Prostate gland (tissue), 2 donors: ENCODE measurements around the gene INPP5B. TPM values are rescaled to one million over a fixed set of nuclear protein-coding genes. Genes with fewer than 3 reads are reported as not detected.

Experiments used
- DNase-seq: peaks from one replicate; pipeline ENCODE4 v3.0.0-alpha.2; 2019; ENCODE audit warnings: low spot score
- H3K27ac ChIP-seq, 2 donors: fragments of 200-600 bp; sonication (generic); 2 replicates each; pipeline ENCODE4 v1.5.1; 2017 to 2019
- H3K27me3 ChIP-seq: fragments of 200-600 bp; sonication (generic); replicated peaks from 2 replicates; pipeline ENCODE4 v1.5.1; 2019; ENCODE audit not compliant: insufficient read depth
- H3K36me3 ChIP-seq, 2 donors: fragments of 200-600 bp; sonication (generic); 1 replicate in 1 of 2; 2 replicates in 1 of 2; pipeline versions ENCODE4 v1.5.1 to v1.8.1; 2017 to 2019
- H3K4me1 ChIP-seq: fragments of 200-600 bp; sonication (generic); replicated peaks from 2 replicates; pipeline ENCODE4 v1.5.1; 2019
- H3K4me3 ChIP-seq, 2 donors: fragments of 200-600 bp; sonication (generic); 2 replicates each; pipeline ENCODE4 v1.5.1; 2017 to 2019
- H3K9me3 ChIP-seq: fragments of 200-600 bp; sonication (generic); 2 replicates; pipeline ENCODE4 v1.5.1; 2017
- POLR2A ChIP-seq: fragments of 450-650 bp; IDR thresholded peaks from one replicate; pipeline ENCODE4 v1.6.1; 2016; ENCODE audit warnings: antibody characterized with exemption, mild to moderate bottlenecking
- POLR2AphosphoS5 ChIP-seq: sonication (generic); formaldehyde crosslinking; IDR thresholded peaks from one replicate; pipeline ENCODE4 v1.6.1; 2017; ENCODE audit warnings: antibody characterized with exemption
- WGBS: methylation state at CpG from one replicate; pipeline ENCODE4 v1.1.5; 2018; 5-methylcytosine and 5-hydroxymethylcytosine counted together
- intact Hi-C: fragments of 100-400 bp; cut with DNase I; formaldehyde crosslinking; loops from one replicate; pipeline ENCODE4 v1.14.2; 2022
- small RNA-seq, 2 donors: library from RNA; depleted of rRNA; stranded (forward); fragments of <200 nt; gene quantifications; one replicate each; pipeline ENCODE3, GENCODE V24; 2016
- total RNA-seq, 2 donors: library from RNA; depleted of rRNA; stranded (reverse); fragments of >200 nt; gene quantifications; one replicate each; pipeline ENCODE4 v1.1.0, GENCODE V29; 2016
- TF ChIP-seq, protein P1 (sequence below), 4 experiments: fragments of 200-600 bp in 2 of 4; fragments of 450-650 bp in 2 of 4; sonication (generic) in 2 of 4; IDR thresholded peaks; 1 replicate in 3 of 4; 2 replicates in 1 of 4; pipeline ENCODE4 v1.5.1; 2016 to 2019; ENCODE audit warnings: antibody characterized with exemption in 4 of 4, mild to moderate bottlenecking in 2 of 4, moderate library complexity in 2 of 4

Gene INPP5B
- total RNA-seq, 2 donors from 2014 or later = 12.8 to 20.8 TPM

DNA sequence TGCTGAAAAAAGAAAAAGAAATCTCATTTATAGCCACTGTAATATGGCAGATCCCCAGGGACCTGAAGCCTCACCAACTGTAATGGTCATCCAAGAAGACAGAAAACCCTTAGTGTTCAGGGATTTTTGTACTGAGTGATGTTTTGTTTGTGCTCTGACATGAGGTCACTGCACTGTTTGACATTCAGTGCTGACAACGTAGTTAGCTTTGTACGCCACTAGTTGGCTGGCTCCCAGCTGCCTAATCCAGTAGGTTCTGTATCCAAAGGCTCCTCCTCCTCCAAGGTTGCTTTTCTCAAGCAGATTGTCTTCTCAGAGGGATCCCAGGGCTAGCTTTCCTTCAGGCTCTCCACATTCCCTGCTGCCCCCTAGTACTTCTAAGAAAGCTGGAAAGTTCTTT, 129.4 kb downstream of the INPP5B start:
- no peaks in the 10 kb centered on the region for H3K27me3 ChIP-seq
- H3K4me1 ChIP-seq = no peaks in the 10 kb centered on the region
- TF ChIP-seq, protein P1, sequence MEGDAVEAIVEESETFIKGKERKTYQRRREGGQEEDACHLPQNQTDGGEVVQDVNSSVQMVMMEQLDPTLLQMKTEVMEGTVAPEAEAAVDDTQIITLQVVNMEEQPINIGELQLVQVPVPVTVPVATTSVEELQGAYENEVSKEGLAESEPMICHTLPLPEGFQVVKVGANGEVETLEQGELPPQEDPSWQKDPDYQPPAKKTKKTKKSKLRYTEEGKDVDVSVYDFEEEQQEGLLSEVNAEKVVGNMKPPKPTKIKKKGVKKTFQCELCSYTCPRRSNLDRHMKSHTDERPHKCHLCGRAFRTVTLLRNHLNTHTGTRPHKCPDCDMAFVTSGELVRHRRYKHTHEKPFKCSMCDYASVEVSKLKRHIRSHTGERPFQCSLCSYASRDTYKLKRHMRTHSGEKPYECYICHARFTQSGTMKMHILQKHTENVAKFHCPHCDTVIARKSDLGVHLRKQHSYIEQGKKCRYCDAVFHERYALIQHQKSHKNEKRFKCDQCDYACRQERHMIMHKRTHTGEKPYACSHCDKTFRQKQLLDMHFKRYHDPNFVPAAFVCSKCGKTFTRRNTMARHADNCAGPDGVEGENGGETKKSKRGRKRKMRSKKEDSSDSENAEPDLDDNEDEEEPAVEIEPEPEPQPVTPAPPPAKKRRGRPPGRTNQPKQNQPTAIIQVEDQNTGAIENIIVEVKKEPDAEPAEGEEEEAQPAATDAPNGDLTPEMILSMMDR (IDR thresholded peaks at IDR 0.05) = no peak
- TF ChIP-seq POLR2A = no peak
- no peak for TF ChIP-seq POLR2AphosphoS5
- H3K36me3 ChIP-seq = peaks cover 0 to 6% of the 10 kb centered on the region in 2 donors
- no peak for DNase-seq
- H3K9me3 ChIP-seq = no peaks in the 10 kb centered on the region
- WGBS = 31% methylated on average over 2 of the region's 2 CpGs
- H3K27ac ChIP-seq = no peak overlapping the region
- H3K4me3 ChIP-seq = no peak overlapping the region
- intact Hi-C loops = no loop called here

DNA sequence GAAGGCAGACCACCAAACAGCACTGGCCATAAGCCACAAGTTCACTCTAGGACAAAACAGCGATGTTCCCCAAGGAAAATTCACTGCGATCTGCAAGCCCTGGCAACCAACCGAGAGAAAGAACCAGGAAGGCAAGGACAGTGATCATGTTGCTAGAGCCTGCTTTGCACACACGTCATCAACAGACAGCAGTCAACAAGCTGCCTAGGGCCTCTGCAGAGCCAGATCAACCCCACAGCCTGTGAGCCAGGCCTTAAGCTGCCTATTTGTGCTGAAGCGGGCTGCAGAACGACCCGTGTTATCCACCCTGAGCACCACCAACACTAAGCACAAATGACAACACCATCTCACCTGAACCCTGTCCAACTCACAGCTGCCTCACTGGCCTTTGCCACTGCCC, 132.6 kb downstream of the INPP5B start:
- no peaks in the 10 kb centered on the region for H3K9me3 ChIP-seq

DNA sequence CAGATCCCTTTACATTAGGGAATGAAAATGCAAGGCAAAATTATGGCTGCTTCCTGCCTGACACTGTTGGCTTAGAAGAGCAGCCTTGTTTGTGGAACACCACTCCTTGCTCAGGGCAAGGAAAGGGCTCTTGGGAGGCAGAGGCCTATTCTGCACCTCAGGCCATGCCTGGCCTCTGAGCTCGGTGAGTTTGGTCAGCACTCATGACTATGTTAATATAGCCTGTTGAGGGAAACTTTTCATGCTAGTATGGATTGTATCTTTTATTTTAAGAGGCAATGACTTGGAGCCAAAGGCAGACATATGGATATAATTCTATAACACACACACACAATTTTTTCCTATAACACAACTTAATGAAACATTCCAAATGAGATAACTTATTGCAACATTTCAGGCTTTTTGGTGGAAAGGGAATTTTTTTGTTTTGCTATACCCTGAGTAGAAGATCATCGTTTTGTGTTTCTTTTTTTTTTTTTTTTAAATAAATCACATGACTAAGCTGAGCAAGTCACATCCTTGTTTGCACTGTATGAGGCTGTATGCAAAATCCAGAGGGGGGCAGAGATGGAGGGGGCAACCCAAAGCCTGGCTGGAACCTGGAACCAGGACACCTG, 133.2 kb downstream of the INPP5B start:
- TF ChIP-seq POLR2A (no peak), POLR2AphosphoS5 (no peak)
- Histone ChIP-seq H3K36me3 (no peaks in the 10 kb centered on the region), H3K27ac (no peak overlapping the region), H3K9me3 (no peaks in the 10 kb centered on the region), H3K27me3 (no peaks in the 10 kb centered on the region), H3K4me1 (peaks cover 6% of the 10 kb centered on the region), H3K4me3 (no peak overlapping the region)
- WGBS = 84% methylated on average over 2 of the region's 2 CpGs
- intact Hi-C loops = no loop called here
- no peak for DNase-seq

More for the DNA sequence above, 132.6 kb downstream of the INPP5B start:
- peaks cover 2% of the 10 kb centered on the region for H3K4me1 ChIP-seq
- 86% methylated on average over 7 of the region's 7 CpGs for WGBS
- no peaks in the 10 kb centered on the region for H3K27me3 ChIP-seq
- no peaks in the 10 kb centered on the region for H3K36me3 ChIP-seq
- no peak for DNase-seq
- no peak for TF ChIP-seq POLR2AphosphoS5
- TF ChIP-seq, protein P1 (IDR thresholded peaks at IDR 0.05) = no peak
- TF ChIP-seq POLR2A = no peak
- intact Hi-C loops = no loop called here
- no peak overlapping the region for H3K4me3 ChIP-seq
- H3K27ac ChIP-seq = no peak overlapping the region

DNA sequence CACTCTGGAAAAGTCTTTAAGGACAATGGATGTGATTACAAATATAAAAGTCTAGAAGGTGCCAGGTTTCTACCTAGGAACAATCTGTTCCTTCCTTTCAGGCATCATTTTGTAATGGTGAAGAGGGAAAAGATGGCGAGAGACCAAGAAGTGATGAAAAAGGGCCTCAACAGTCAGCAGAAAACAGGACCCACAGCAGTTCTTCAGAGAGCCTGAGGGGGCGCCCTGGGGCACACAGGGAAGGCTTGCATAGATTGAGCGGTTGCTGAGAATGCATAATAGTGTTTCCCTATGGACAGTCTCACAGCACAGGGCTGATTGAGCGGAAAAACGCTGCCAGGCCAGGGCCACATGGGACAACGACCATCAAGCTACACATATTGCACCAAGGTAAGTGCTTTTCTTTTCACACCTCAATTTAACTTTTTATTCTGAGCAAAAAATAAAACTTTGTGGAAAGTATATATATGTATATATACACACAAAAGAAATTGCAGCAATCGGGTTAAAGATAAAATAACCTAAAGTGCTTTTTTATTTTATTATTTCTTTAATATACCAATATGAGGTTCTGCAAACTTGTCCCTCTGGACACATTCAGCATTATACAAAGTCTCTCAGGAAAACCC, 135.7 kb downstream of the INPP5B start:
- H3K36me3 ChIP-seq = no peaks in the 10 kb centered on the region
- TF ChIP-seq, protein P1 (IDR thresholded peaks at IDR 0.05) = peak in 3 of 4 experiments; percentile 35 to 56 (median 37)
- TF ChIP-seq POLR2A = no peak
- no peak for TF ChIP-seq POLR2AphosphoS5
- H3K4me3 ChIP-seq = no peak overlapping the region
- H3K27me3 ChIP-seq = no peaks in the 10 kb centered on the region
- intact Hi-C loops = no loop called here
- H3K9me3 ChIP-seq = no peaks in the 10 kb centered on the region
- DNase-seq = no peak
- no peak overlapping the region for H3K27ac ChIP-seq
- H3K4me1 ChIP-seq = peaks cover 14% of the 10 kb centered on the region
- WGBS = 43% methylated on average over 7 of the region's 7 CpGs

Small RNA genes lying within 50 kb of the gene (small RNA-seq; reads per million reads assigned to genes)
- gene RF00017 (0 reads per million in 2 donors), gene RF00092 (0 reads per million in 2 donors), gene RNU6-510P (0 reads per million in 2 donors), gene RNU6-584P (0 reads per million in 2 donors)

Other genes starting within 250 kb of the INPP5B start
- 10 to 100 TPM in 1 of 2 donors, under 1 TPM in 1; 0.73 to 11.8 TPM for gene EPHA10, start 181.9 kb downstream of the INPP5B start, total RNA-seq
- 10 to 100 TPM in 1 of 2 donors, 1 to 10 TPM in 1; 8.8 to 11.2 TPM for gene MANEAL, start 153.2 kb downstream of the INPP5B start, total RNA-seq
- 100 to 1,000 TPM; 141 to 170 TPM for gene C1orf122, start 139.3 kb downstream of the INPP5B start, total RNA-seq
- gene YRDC, start 138.8 kb downstream of the INPP5B start, total RNA-seq = 10 to 100 TPM; 23.7 to 33.5 TPM
- gene MTF1, start 87.5 kb downstream of the INPP5B start, total RNA-seq = 1 to 10 TPM; 4.5 to 8.8 TPM
- gene SF3A3, start 43.0 kb upstream of the INPP5B start, total RNA-seq = 10 to 100 TPM; 55.8 to 68.0 TPM
- gene FHL3, start 58.5 kb upstream of the INPP5B start, total RNA-seq = 10 to 100 TPM; 14.2 to 40.6 TPM
- gene UTP11, start 65.7 kb upstream of the INPP5B start, total RNA-seq = 10 to 100 TPM; 26.9 to 36.5 TPM
- 1 to 10 TPM in 1 of 2 donors, under 1 TPM in 1; 0.09 to 3.4 TPM for gene POU3F1, start 99.7 kb upstream of the INPP5B start, total RNA-seq